NB4 (cell line): ENCODE data around the gene NCAM2.

Source experiments
- DNase-seq: peaks from one replicate; pipeline ENCODE4 v3.0.0; 2010; ENCODE audit warnings: low read depth
- H3K4me3 ChIP-seq: one replicate; pipeline ENCODE4 v1.5.1; 2011; ENCODE audit warnings: mild to moderate bottlenecking, low read depth, low read length, moderate library complexity
- CTCF ChIP-seq: IDR thresholded peaks from one replicate; pipeline ENCODE4 v1.5.1; 2012; ENCODE audit warnings: low read depth, low read length
- MAX ChIP-seq: IDR thresholded peaks from 2 replicates; pipeline ENCODE4 v1.6.1; 2011; ENCODE audit warnings: low read depth, low read length
- MYC ChIP-seq: IDR thresholded peaks from 2 replicates; pipeline ENCODE4 v1.6.1; 2011; ENCODE audit warnings: low read depth, low read length
- POLR2A ChIP-seq: IDR thresholded peaks from 2 replicates; pipeline ENCODE4 v1.6.1; 2011; ENCODE audit warnings: mild to moderate bottlenecking; ENCODE audit not compliant: insufficient read length; ENCODE audit errors: extremely low read depth

The NCAM2 gene

DNA sequence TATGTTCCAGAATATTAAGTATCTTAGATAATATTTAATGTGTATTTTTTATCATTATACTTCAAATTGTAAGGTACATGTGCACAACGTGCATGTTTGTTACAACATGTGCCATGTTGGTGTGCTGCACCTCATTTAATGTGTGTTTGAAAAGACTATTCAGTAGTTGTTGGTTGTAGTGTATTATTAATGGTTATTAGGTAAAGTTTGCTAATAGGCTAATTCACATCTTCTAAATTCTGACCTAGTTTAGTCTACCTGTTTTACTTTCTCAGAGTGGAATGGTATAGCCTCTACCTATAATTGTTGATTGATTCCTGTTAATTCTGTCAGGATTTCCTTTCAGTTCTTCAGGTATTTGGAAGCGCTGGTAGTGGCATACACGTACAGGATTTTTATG lies 153.0 kb downstream of the NCAM2 start:
- TF ChIP-seq POLR2A (no peak), MYC (no peak), MAX (no peak), CTCF (no peak)
- DNase-seq, result no peak
- H3K4me3 ChIP-seq, result no peak overlapping the region

- no peak overlapping the region for H3K4me3 ChIP-seq
- no peak for DNase-seq
- TF ChIP-seq MAX (no peak), MYC (no peak), CTCF (no peak), POLR2A (no peak)
Measured at GRCh38 chr21:21156397-21156796, 158.2 kb downstream of the NCAM2 start.

DNA sequence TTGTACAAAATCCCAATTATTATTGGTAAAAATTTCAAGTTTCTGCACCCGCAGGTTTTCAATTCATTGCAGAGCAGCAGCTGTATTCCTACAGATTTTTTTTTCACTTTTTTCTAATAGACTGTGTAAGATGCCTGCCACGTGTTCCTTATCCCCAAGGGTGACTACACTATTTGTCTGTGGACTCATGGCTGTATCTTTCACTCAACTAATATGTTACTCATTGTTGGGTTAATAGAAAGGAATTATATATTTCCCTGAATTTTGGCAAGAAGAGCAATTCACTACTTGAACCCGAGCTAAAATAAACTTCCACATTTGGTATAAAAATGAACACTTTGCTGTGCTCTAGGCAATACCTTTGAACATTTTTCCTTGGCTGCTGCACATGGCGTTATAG lies 158.7 kb downstream of the NCAM2 start:
- TF ChIP-seq POLR2A (no peak), MYC (no peak), MAX (no peak), CTCF (no peak)
- no peak overlapping the region for H3K4me3 ChIP-seq
- DNase-seq, result no peak

GRCh38 chr21:21158376-21158918 lies 160.2 kb downstream of the NCAM2 start:
- DNase-seq, result no peak
- no peak for TF ChIP-seq MYC
- no peak for TF ChIP-seq CTCF
- TF ChIP-seq MAX, result no peak
- TF ChIP-seq POLR2A, result no peak
- H3K4me3 ChIP-seq, result no peak overlapping the region

- no peak for DNase-seq
- no peak overlapping the region for H3K4me3 ChIP-seq
- no peak for TF ChIP-seq CTCF
- no peak for TF ChIP-seq MAX
- no peak for TF ChIP-seq MYC
- no peak for TF ChIP-seq POLR2A
Measured at GRCh38 chr21:21159253-21159899, 161.2 kb downstream of the NCAM2 start.
